Measurements from ENCODE around the gene SNRPD3. TPM values are rescaled to one million over a fixed set of nuclear protein-coding genes. Genes with fewer than 3 reads are reported as not detected.
"Not testable (repeated sequence)": the region's sequence is repeated elsewhere in the genome, so short reads cannot be mapped to it uniquely, and the experiment has no call there.

Gene SNRPD3
- total RNA-seq, 1 donor: 112 TPM

- H3K4me3 ChIP-seq (ENCODE audit: low read depth, low read length): not testable (repeated sequence)
- TF ChIP-seq CTCF (IDR thresholded peaks at IDR 0.05; ENCODE audit: insufficient read depth, low read length): peak; percentile 8
- DNase-seq (ENCODE audit: low read depth): peak; percentile 16
Observed at GRCh38 chr22:24603770-24604629, 48.2 kb downstream of the SNRPD3 start.

- not testable (repeated sequence) for H3K4me3 ChIP-seq (ENCODE audit: low read depth, low read length); DNase-seq (ENCODE audit: low read depth)
Observed at GRCh38 chr22:24606340-24606739, 50.5 kb downstream of the SNRPD3 start.

- peak; percentile 4 for DNase-seq (ENCODE audit: low read depth)
- not testable (repeated sequence) for H3K4me3 ChIP-seq (ENCODE audit: low read depth, low read length)
Observed at GRCh38 chr22:24607429-24607983, 51.7 kb downstream of the SNRPD3 start.

GRCh38 chr22:24608327-24608726 lies 52.5 kb downstream of the SNRPD3 start:
- not testable (repeated sequence) for DNase-seq (ENCODE audit: low read depth); H3K4me3 ChIP-seq (ENCODE audit: low read depth, low read length)

GRCh38 chr22:24609888-24610287 lies 54.1 kb downstream of the SNRPD3 start:
- not testable (repeated sequence) for DNase-seq (ENCODE audit: low read depth); H3K4me3 ChIP-seq (ENCODE audit: low read depth, low read length)

- not testable (repeated sequence) for DNase-seq (ENCODE audit: low read depth); H3K4me3 ChIP-seq (ENCODE audit: low read depth, low read length)
Observed at GRCh38 chr22:24614794-24615193, 59.0 kb downstream of the SNRPD3 start.

- not testable (repeated sequence) for DNase-seq (ENCODE audit: low read depth)
Observed at GRCh38 chr22:24621244-24621643, 65.4 kb downstream of the SNRPD3 start.

GRCh38 chr22:24622596-24622995 lies 66.8 kb downstream of the SNRPD3 start:
- H3K4me3 ChIP-seq (ENCODE audit: low read depth, low read length); DNase-seq (ENCODE audit: low read depth): not testable (repeated sequence)

More at GRCh38 chr22:24621244-24621643, 65.4 kb downstream of the SNRPD3 start:
- H3K4me3 ChIP-seq (ENCODE audit: low read depth, low read length): not testable (repeated sequence)

Other genes with a start within 250 kb of the SNRPD3 start
- 0.45 and 0.74 TPM in 2 replicates for gene ADORA2A, start 128.4 kb upstream of the SNRPD3 start, total RNA-seq (ENCODE audit: low replicate concordance)
- gene UPB1, start 60.7 kb upstream of the SNRPD3 start, total RNA-seq (ENCODE audit: low replicate concordance): 0.90 TPM in 1 of 2 replicates, not detected in the other
- 69.1 and 96.6 TPM in 2 replicates for gene GUCD1, start 861 bp upstream of the SNRPD3 start, total RNA-seq (ENCODE audit: low replicate concordance)
- 4.0 and 6.0 TPM in 2 replicates for gene LRRC75B, start 37.1 kb downstream of the SNRPD3 start, total RNA-seq (ENCODE audit: low replicate concordance)
- gene GGT1, start 47.2 kb downstream of the SNRPD3 start, total RNA-seq (ENCODE audit: low replicate concordance): 0.65 and 1.1 TPM in 2 replicates
- gene PIWIL3, start 218.7 kb downstream of the SNRPD3 start, total RNA-seq (ENCODE audit: low replicate concordance): not detected in 2 replicates

All from fibroblast of the aortic adventitia (primary cell).